GM12878 (cell line): Measurements from ENCODE around the gene TMBIM6. TPM values are rescaled to one million over a fixed set of nuclear protein-coding genes. Genes with fewer than 3 reads are reported as not detected.

Source experiments
- ATAC-seq: fragments of 200-7000 bp; cut with Tn5 transposase; 3 replicates; pipeline ENCODE4 v1.9.1; 2020; ENCODE audit warnings: mild to moderate bottlenecking, moderate library complexity
- BruUV-seq: library from RNA; stranded (reverse); fragments of 400-500 nt; replicated peaks from 2 replicates; lab custom pipeline; 2021; lab: Mats Ljungman, UMichigan
- CTCF ChIA-PET: fragments of 300-600 bp; sonication (Branson Sonifier 250); formaldehyde crosslinking; extraction: SDS; loops from one replicate; lab custom pipeline; 2021; ENCODE audit warnings: inconsistent platforms; lab: Yijun Ruan, JAX
- POLR2A ChIA-PET: fragments of 350-600 bp; formaldehyde crosslinking; extraction: SDS; loops from one replicate; lab custom pipeline; 2021; ENCODE audit warnings: inconsistent platforms; lab: Charles Lee
- RAD21 ChIA-PET: fragments of 300-600 bp; sonication (Branson Sonifier 250); formaldehyde crosslinking; loops from one replicate; lab custom pipeline; 2023; ENCODE audit warnings: antibody characterized with exemption; ENCODE audit not compliant: unreplicated experiment; lab: Charles Lee
- SMC1A ChIA-PET: fragments of 300-600 bp; sonication (Branson Sonifier 250); formaldehyde crosslinking; loops from one replicate; lab custom pipeline; 2023; ENCODE audit not compliant: unreplicated experiment, uncharacterized antibody; lab: Charles Lee
- DNase-seq: peaks from one replicate; pipeline ENCODE4 v3.0.0-alpha.2; 2011; ENCODE audit warnings: low read depth, low spot score
- FAIRE-seq: peaks from 3 replicates; lab custom pipeline; 2011; peaks lifted over from hg19 to GRCh38; lab: Jason Lieb, UNC
- H2AFZ ChIP-seq: 2 replicates; pipeline ENCODE4 v1.6.0; 2011; ENCODE audit warnings: low read depth, low read length, control low read depth; ENCODE audit not compliant: control insufficient read depth
- H3K27ac ChIP-seq: 2 replicates; pipeline ENCODE4 v1.5.1; 2011; ENCODE audit warnings: control low read depth; ENCODE audit not compliant: control insufficient read depth, insufficient read depth
- H3K27me3 ChIP-seq, 2 experiments: replicated peaks in 1 of 2; 2 replicates each; pipeline versions ENCODE4 v1.6.0 to v1.6.1; 2011; ENCODE audit warnings: low read length in 1 of 2; ENCODE audit not compliant: control insufficient read depth in 2 of 2, insufficient read depth in 2 of 2
- H3K36me3 ChIP-seq, 2 experiments: 2 replicates each; pipeline ENCODE4 v1.5.1; 2011; ENCODE audit warnings: low read length in 1 of 2; ENCODE audit not compliant: control insufficient read depth in 2 of 2, insufficient read depth in 2 of 2
- H3K4me1 ChIP-seq: 2 replicates; pipeline ENCODE4 v1.6.1; 2011; ENCODE audit warnings: mild to moderate bottlenecking, low read length, moderate library complexity, mixed read lengths; ENCODE audit not compliant: control insufficient read depth, insufficient read depth
- H3K4me2 ChIP-seq: 2 replicates; pipeline ENCODE4 v1.6.0; 2011; ENCODE audit warnings: control low read depth; ENCODE audit not compliant: control insufficient read depth, insufficient read depth
- H3K4me3 ChIP-seq: fragments of 200-600 bp; sonication (generic); 2 replicates; pipeline ENCODE4 v1.5.1; 2016
- H3K79me2 ChIP-seq: 2 replicates; pipeline ENCODE4 v1.6.0; 2011; ENCODE audit warnings: low read length; ENCODE audit not compliant: control insufficient read depth, insufficient read depth
- H3K9ac ChIP-seq: 2 replicates; pipeline ENCODE4 v1.8.0; 2011; ENCODE audit warnings: low read length, control low read depth, mixed read lengths; ENCODE audit not compliant: control insufficient read depth, insufficient read depth
- H3K9me3 ChIP-seq: replicated peaks from 3 replicates; pipeline ENCODE4 v1.5.1; 2011; ENCODE audit warnings: mild to moderate bottlenecking, low read length; ENCODE audit not compliant: control insufficient read depth, insufficient read depth
- H4K20me1 ChIP-seq: 2 replicates; pipeline ENCODE4 v1.6.0; 2011; ENCODE audit not compliant: control insufficient read depth, insufficient read depth
- ATF7 ChIP-seq: fragments of 450-650 bp; IDR thresholded peaks from 2 replicates; pipeline ENCODE4 v1.6.1; 2016; ENCODE audit warnings: low read depth, mild to moderate bottlenecking
- BACH1 ChIP-seq: fragments of 450-650 bp; IDR thresholded peaks from 2 replicates; pipeline ENCODE4 v1.6.1; 2017; ENCODE audit warnings: mild to moderate bottlenecking, borderline replicate concordance
- CBFB ChIP-seq: IDR thresholded peaks from 2 replicates; pipeline ENCODE4 v1.6.1; 2016; ENCODE audit warnings: antibody characterized with exemption, low read depth
- CREB1 ChIP-seq: IDR thresholded peaks from 2 replicates; pipeline ENCODE4 v1.6.1; 2012; ENCODE audit warnings: low read depth, mild to moderate bottlenecking, inconsistent platforms
- E2F4 ChIP-seq: IDR thresholded peaks from 2 replicates; pipeline ENCODE4 v1.6.1; 2012; ENCODE audit warnings: low read depth, low read length, improper control_type of control experiment
- JUND ChIP-seq: IDR thresholded peaks from 2 replicates; pipeline ENCODE4 v1.6.1; 2012; ENCODE audit warnings: low read depth, mild to moderate bottlenecking, low read length, improper control_type of control experiment, moderate library complexity
- NR2F1 ChIP-seq: fragments of 450-650 bp; conservative IDR thresholded peaks from 2 replicates; pipeline ENCODE4 v1.6.1; 2017; ENCODE audit warnings: mild to moderate bottlenecking
- SIN3A ChIP-seq: IDR thresholded peaks from 2 replicates; pipeline ENCODE4 v1.6.1; 2012; ENCODE audit warnings: low read depth, low read length, improper control_type of control experiment
- SUPT20H ChIP-seq: IDR thresholded peaks from 2 replicates; pipeline ENCODE4 v1.6.1; 2011; ENCODE audit warnings: low read depth, mild to moderate bottlenecking, low read length, moderate library complexity, borderline replicate concordance; ENCODE audit not compliant: control insufficient read depth
- TARDBP ChIP-seq: IDR thresholded peaks from 2 replicates; pipeline ENCODE4 v1.6.1; 2016; ENCODE audit warnings: borderline replicate concordance
- TCF3 ChIP-seq: IDR thresholded peaks from 2 replicates; pipeline ENCODE4 v1.6.1; 2012; ENCODE audit warnings: low read depth, mild to moderate bottlenecking, low read length, borderline replicate concordance; ENCODE audit not compliant: insufficient read depth
- TCF7 ChIP-seq: IDR thresholded peaks from 2 replicates; pipeline ENCODE4 v1.6.1; 2014; ENCODE audit warnings: antibody characterized with exemption, borderline replicate concordance
- ZNF24 ChIP-seq: fragments of 450-650 bp; IDR thresholded peaks from 2 replicates; pipeline ENCODE4 v1.6.1; 2017; ENCODE audit warnings: antibody characterized with exemption, mild to moderate bottlenecking
- WGBS: methylation state at CpG from one replicate; pipeline ENCODE4 v1.1.6; 2016; ENCODE audit warnings: low lambda C conversion rate; ENCODE audit not compliant: insufficient replicate concordance, insufficient coverage; ENCODE audit errors: missing lambda C conversion rate; 5-methylcytosine and 5-hydroxymethylcytosine counted together
- in situ Hi-C: fragments of 300-500 bp; cut with MboI; formaldehyde crosslinking; loops from 9 replicates; pipeline ENCODE4 v1.14.3; 2018; ENCODE audit warnings: mixed read lengths
- intact Hi-C: fragments of 100-400 bp; cut with micrococcal nuclease; formaldehyde crosslinking; loops from one replicate; pipeline ENCODE4 v1.14.2; 2022; ENCODE audit not compliant: unreplicated experiment
- polyA plus RNA-seq, 11 experiments: library from polyadenylated mRNA; depleted of rRNA in 4 of 11; unstranded in 6 of 11; stranded (reverse) in 5 of 11; fragments of >200 nt; fragmentation: Nextera tagmentation in 4 of 11; fragmentation: Illumina TruSeq in 1 of 11; extraction: Ambion mirVana in 4 of 11; extraction: Trizol in 1 of 11; gene quantifications; 1 replicate in 1 of 11; 2 replicates in 10 of 11; pipeline versions ENCODE4 v1.2.1 to v1.2.3, GENCODE V29; 2011 to 2016; ENCODE audit warnings: inconsistent platforms in 2 of 11, missing spikeins in 2 of 11, low read depth in 1 of 11
- total RNA-seq, 4 experiments: library from RNA; depleted of rRNA in 3 of 4; stranded (reverse); fragments of >200 nt in 3 of 4; fragmentation: Illumina TruSeq in 1 of 4; extraction: Trizol in 1 of 4; gene quantifications; 2 replicates each; pipeline versions ENCODE4 v1.2.1 to v1.2.3, GENCODE V29; 2013 to 2021
- TF ChIP-seq, protein P1 (sequence below), 3 experiments: IDR thresholded peaks in 2 of 3; conservative IDR thresholded peaks in 1 of 3; 2 replicates each; pipeline ENCODE4 v1.5.1; 2011; ENCODE audit warnings: low read depth in 3 of 3, low read length in 3 of 3, mild to moderate bottlenecking in 3 of 3, control low read depth in 2 of 3, moderate library complexity in 2 of 3, inconsistent platforms in 1 of 3, mixed read lengths in 1 of 3; ENCODE audit not compliant: control insufficient read depth in 2 of 3, insufficient read depth in 1 of 3; ENCODE audit errors: extremely low read depth in 1 of 3
- TF ChIP-seq, protein P2 (sequence below): fragments of 450-650 bp; IDR thresholded peaks from 2 replicates; pipeline ENCODE4 v1.6.1; 2016; ENCODE audit warnings: mild to moderate bottlenecking

Gene TMBIM6
- total and polyA plus RNA-seq, 10 of the 15 experiments (the other 5 are each of a cell fraction or from before 2014, with no cell fraction given): 224 to 1,192 (median 379) TPM

DNA sequence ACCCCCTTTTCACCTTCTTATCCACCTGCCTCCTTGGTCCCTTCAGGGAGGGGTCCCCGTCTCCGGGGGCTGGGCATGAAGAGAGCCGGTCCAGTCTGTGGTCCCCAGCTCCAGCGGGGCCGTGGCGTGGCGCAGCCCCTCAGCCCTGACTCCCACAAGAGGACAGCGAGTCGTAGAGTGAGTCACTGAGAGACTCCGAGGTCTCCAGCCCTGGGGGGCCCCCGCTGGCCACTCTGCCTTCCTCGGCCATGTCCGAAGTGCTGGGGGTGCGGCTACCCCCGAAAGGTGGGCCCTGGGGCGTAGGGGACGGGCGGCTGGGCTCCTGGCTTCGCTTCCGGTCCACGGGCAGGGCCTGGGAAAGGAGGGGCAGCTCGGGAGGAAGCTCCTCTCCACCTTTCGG lies 50.3 kb downstream of the TMBIM6 start (continued):
- no peak for TF ChIP-seq SUPT20H
- TF ChIP-seq, protein P1, sequence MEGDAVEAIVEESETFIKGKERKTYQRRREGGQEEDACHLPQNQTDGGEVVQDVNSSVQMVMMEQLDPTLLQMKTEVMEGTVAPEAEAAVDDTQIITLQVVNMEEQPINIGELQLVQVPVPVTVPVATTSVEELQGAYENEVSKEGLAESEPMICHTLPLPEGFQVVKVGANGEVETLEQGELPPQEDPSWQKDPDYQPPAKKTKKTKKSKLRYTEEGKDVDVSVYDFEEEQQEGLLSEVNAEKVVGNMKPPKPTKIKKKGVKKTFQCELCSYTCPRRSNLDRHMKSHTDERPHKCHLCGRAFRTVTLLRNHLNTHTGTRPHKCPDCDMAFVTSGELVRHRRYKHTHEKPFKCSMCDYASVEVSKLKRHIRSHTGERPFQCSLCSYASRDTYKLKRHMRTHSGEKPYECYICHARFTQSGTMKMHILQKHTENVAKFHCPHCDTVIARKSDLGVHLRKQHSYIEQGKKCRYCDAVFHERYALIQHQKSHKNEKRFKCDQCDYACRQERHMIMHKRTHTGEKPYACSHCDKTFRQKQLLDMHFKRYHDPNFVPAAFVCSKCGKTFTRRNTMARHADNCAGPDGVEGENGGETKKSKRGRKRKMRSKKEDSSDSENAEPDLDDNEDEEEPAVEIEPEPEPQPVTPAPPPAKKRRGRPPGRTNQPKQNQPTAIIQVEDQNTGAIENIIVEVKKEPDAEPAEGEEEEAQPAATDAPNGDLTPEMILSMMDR (IDR thresholded peaks at IDR 0.05 in 2 of 3, conservative IDR thresholded peaks at IDR 0.05 in 1 of 3; ENCODE audit: control insufficient read depth in 2 of 3, extremely low read depth in 1 of 3, insufficient read depth in 1 of 3, low read depth in 3 of 3, low read length in 3 of 3): no peak
- TF ChIP-seq SIN3A: no peak
- no peak for TF ChIP-seq ZNF24
- TF ChIP-seq, all 136 proteins: peak for 0

DNA sequence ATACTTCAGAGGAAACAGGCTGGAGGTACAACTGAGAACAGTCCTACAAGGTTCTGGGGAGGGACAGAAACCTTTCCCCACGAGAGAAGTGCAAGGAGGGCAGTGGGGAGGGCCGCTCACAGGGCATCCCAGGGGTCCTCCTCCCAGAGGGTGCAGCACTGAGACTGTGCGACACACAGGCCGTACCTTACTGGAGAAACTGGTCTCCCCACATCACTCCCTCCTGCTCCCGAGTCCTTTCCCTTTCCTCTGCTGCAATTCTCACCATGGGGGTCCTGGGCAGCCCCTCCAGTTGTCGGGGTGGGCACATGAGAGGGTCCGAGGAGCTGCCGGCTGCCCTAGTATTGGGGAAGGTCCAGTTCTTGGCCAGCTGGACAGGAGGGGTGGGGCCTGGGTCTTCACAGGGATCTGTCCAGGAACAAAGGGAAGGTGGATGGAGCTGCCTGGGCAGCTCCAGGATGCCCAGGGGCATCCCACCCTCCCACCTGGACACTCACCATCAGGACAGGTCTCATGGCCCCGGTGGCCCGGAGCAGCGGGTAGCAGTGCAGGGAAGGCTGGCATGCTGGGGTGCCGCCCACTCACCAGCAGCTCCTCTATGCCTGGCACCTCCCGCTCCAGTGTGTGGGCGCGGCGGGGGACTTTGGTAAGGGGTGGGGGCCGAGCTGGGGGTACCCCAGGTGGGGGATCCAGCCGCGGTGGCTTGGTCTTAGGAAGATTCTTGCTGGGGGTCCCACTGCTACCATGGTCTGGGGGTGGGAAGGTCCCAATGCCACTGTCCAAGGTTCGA lies 51.0 kb downstream of the TMBIM6 start:
- Histone ChIP-seq H4K20me1 (no peaks in the 10 kb centered on the region), H3K27ac (no peak overlapping the region), H3K4me3 (no peak overlapping the region), H3K4me2 (no peak overlapping the region), H3K9ac (no peak overlapping the region), H3K36me3 (peaks cover 0 to 1% of the 10 kb centered on the region in 2 experiments; a peak in 2 of 4 replicates), H3K9me3 (no peaks in the 10 kb centered on the region; the same call in 2 of the 3 replicates), H2AFZ (no peak overlapping the region), H3K27me3 (no peaks in the 10 kb centered on the region), H3K79me2 (no peaks in the 10 kb centered on the region), H3K4me1 (no peaks in the 10 kb centered on the region)
- ChIA-PET POLR2A (no interaction called here), SMC1A (no interaction called here), RAD21 (interaction anchor here (0.5 kb wide), 1 partner anchor 88 kb away, joined by 3 read pairs; no protein-coding TSS in a partner anchor), CTCF (interaction anchor here (0.6 kb wide), 1 partner anchor 41 kb away, joined by 3 read pairs; no protein-coding TSS in a partner anchor)
- FAIRE-seq (no peak), DNase-seq (no peak), ATAC-seq (no peak)
- no TSS peak for BruUV-seq
- 77% methylated on average over 11 of the region's 20 CpGs for WGBS
- in situ Hi-C loops (no loop called here), intact Hi-C loops (no loop called here)
- TF ChIP-seq, protein P2, sequence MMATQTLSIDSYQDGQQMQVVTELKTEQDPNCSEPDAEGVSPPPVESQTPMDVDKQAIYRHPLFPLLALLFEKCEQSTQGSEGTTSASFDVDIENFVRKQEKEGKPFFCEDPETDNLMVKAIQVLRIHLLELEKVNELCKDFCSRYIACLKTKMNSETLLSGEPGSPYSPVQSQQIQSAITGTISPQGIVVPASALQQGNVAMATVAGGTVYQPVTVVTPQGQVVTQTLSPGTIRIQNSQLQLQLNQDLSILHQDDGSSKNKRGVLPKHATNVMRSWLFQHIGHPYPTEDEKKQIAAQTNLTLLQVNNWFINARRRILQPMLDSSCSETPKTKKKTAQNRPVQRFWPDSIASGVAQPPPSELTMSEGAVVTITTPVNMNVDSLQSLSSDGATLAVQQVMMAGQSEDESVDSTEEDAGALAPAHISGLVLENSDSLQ: no peak
- TF ChIP-seq TCF7 (no peak), CREB1 (no peak), NR2F1 (no peak), ZNF24 (no peak), E2F4 (no peak), ATF7 (no peak), TCF3 (no peak), JUND (no peak), BACH1 (no peak), TARDBP (no peak), CBFB (no peak)
